AG04449 (cell line): ENCODE data around the gene ZMIZ1.

Experiments used
- CTCF ChIA-PET: fragments of 350-600 bp; formaldehyde crosslinking; extraction: SDS; loops from one replicate; lab custom pipeline; 2021; ENCODE audit warnings: antibody characterized with exemption; lab: Yijun Ruan, JAX
- POLR2A ChIA-PET: fragments of 400-600, 350-600 bp; formaldehyde crosslinking; extraction: SDS; loops from one replicate; lab custom pipeline; 2020; ENCODE audit warnings: antibody characterized with exemption, inconsistent platforms; lab: Yijun Ruan, JAX
- DNase-seq: peaks from one replicate; pipeline ENCODE4 v3.0.0-alpha.2; 2010; ENCODE audit warnings: low read depth, low spot score
- H3K4me3 ChIP-seq: 2 replicates; pipeline ENCODE4 v1.5.1; 2011; ENCODE audit warnings: low read depth, mild to moderate bottlenecking, control low read depth, low read length
- CTCF ChIP-seq: IDR thresholded peaks from one replicate; pipeline ENCODE4 v1.5.1; 2011; ENCODE audit warnings: mild to moderate bottlenecking, moderate library complexity, low read length, control low read depth, inconsistent platforms; ENCODE audit not compliant: insufficient read depth; ENCODE audit errors: missing control alignments

Gene ZMIZ1

GRCh38 chr10:79310200-79310865, 241.6 kb downstream of the ZMIZ1 start:
- no peak overlapping the region for H3K4me3 ChIP-seq
- TF ChIP-seq CTCF, result no peak
- ChIA-PET POLR2A (no interaction called here), CTCF (no interaction called here)
- DNase-seq, result no peak

- no peak for TF ChIP-seq CTCF
- no peak for DNase-seq
- POLR2A ChIA-PET, result no interaction called here
- H3K4me3 ChIP-seq, result no peak overlapping the region
- CTCF ChIA-PET, result no interaction called here
Observed at GRCh38 chr10:79310911-79311573, 242.3 kb downstream of the ZMIZ1 start.

- no peak for DNase-seq
- H3K4me3 ChIP-seq, result no peak overlapping the region
- TF ChIP-seq CTCF, result no peak
- ChIA-PET CTCF (no interaction called here), POLR2A (no interaction called here)
Observed at GRCh38 chr10:79311581-79312407, 243.0 kb downstream of the ZMIZ1 start.

- CTCF ChIA-PET, result no interaction called here
- no peak for TF ChIP-seq CTCF
- no peak for DNase-seq
- no peak overlapping the region for H3K4me3 ChIP-seq
- POLR2A ChIA-PET, result no interaction called here
Observed at GRCh38 chr10:79312601-79313187, 243.9 kb downstream of the ZMIZ1 start.

- H3K4me3 ChIP-seq, result no peak overlapping the region
- ChIA-PET CTCF (no interaction called here), POLR2A (interaction anchor here (0.5 kb wide), 1 partner anchor 10 kb away, joined by 3 read pairs; no protein-coding TSS in a partner anchor)
- no peak for TF ChIP-seq CTCF
- DNase-seq, result no peak
Observed at GRCh38 chr10:79313320-79313719, 244.6 kb downstream of the ZMIZ1 start.
